A204.1 (cell line): ENCODE measurements around the gene CFAP46.
"Not testable (repeated sequence)": the region's sequence is repeated elsewhere in the genome, so short reads cannot be mapped to it uniquely, and the experiment has no call there.

Experiments
- FAIRE-seq: peaks from 2 replicates; lab custom pipeline; 2012; peaks lifted over from hg19 to GRCh38; lab: Jason Lieb, UNC

CFAP46 gene

DNA sequence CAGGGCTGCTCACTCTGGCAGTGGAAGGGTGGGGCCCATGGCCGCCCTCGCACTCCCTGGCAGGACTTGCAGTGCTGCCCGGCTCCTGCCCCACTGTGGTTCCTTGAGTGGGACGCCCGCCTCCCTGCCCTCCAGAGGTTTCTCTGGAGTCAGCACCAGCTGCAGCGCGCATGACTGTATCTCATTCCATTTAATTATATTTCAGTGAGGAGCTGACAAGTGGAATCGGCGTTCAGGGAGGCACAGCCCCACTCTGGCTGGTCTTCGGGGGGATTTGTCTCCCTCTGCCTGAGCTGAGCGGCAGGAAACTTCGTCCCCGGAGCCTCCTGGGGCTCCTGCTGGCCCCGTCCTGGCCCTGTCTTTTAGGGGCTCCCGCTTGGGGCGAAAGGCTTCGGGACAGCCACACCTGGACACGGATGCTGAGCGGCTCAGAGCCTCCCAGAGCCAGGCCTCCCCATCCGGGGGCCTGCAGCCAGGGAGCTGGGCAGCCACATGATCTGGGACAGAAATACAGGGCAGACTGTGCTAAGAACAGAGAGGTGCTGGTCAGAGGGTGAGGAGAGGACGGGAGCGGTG, 81.2 kb downstream of the CFAP46 start:
- no peak for FAIRE-seq

DNA sequence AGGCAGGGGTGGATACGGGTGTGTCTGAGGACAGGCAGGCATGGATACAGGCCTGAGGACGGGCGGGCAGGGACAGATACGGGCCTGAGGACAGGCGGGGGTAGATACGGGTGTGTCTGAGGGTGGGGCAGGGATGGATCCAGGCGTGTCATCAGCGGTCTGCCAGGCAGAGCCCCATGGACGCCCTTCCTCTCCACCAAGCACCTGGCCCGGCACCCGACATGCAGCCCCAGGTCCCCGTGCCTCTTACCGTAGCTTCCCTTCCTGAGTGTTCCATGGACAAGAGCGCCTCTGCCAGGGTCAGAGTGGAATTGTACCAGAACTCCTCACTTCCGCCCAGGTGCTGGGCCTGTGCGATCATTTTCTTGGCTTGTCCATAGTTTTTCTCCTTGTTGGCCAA, 81.8 kb downstream of the CFAP46 start:
- no peak for FAIRE-seq

DNA sequence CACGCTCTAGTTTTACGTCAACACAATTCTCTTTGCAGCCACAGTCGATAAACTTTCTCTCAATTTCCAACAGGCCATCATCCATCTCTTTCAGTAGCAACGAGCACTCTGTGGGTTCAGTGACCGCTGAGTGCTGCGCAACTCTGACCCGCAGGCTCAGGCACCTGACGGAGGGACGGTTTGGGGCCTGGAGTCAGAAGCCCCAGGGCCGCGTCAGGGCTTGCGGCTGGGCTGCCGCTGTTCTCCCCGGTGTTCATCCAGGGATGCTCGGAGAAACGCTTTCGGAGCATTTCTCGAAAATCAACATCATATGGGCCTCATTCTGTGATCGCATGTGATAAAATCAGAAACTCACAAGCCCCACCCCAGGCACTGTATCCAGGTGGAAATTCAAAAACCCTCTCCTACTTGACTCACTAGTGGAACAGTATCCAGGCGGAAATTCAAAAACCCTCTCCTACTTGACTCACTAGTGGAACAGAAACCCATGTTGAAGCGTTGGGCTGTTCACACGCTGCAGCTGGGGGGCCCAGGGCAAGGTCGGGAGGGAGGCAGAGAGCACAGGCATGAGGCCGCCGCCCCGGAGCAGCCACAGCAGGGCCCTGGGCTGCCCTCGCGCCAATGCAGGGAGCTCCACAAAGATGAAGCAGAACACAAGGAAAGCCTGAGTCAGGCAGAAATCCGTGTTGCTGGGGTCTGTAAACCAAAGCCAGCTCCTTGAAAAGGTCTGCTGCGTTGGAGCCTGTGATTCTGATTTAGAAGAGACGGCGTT, 83.1 kb downstream of the CFAP46 start:
- no peak for FAIRE-seq

DNA sequence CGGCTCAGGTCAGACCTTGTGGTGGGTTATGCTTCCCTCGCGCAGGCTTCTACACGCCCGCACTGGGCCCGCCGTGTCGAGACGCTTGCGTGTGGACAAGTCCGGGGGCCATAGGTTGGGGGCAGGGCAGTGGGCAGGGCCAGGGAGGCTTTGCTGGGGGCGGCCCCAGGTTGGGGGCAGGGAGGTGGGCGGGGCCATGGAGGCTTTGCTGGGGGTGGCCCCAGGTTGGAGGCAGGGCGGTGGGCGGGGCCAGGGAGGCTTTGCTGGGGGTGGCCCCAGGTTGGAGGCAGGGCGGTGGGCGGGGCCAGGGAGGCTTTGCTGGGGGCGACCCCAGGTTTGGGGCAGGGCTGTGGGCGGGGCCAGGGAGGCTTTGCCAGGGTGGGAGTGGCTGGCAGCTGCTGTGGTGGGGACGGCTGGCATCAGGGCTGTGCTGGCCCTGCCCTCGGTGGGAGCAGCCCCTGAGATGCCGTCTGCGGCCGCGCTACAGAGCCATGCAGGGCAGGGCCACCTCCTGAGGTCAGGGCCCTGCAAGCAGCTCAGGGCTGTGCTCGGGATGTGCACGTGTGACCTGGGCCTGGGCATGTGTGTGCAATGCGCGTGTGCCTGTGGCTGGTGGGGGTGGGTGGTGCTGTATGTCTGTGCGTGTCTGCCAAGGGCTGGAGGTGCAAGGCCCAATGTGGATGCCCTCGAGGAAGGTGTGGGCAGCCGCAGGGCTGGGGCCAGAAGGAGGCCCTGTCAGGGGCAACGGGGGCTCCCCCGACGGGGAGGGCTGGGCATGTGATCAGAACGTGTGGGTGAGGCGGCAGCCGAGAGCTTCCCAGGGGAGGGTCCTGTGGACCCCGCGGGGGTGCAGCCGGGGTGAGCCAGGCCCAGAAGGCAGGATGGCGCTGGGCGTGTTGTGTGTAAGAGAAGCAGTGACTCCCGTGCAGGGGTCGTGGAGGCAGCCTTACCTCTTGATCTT, 84.0 kb downstream of the CFAP46 start:
- no peak for FAIRE-seq

DNA sequence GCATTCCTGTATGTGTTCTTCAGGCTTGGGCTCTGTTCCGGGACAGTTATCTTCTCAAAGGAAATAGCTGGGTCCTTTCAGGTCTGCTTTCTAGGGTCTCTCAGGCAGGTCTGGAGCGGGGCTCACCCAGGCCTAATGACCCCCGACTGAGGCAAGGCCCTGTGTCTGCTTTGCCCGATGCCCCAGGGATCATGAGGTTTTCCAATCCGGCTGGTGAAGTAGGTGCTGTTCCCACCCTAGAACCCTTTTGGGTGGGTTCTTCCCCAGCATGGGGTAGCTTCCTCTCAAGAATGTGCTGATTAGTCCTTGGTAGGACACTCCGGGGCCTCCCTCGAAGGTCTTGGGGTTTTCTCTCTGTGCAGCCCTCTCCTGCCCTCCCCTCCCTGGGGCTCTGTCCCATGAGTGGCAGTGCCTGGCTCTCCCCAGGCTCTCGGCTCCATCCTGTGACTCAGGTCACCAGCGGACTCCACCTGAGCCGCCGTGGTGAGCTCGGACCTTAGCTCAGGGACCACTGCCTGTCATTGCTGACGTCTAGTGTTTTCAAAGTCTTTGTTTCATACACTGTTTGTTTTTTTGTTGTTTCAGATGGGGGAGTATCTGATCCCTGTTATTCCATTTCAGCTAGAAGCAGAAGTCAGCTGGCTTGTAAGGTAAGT, 85.4 kb downstream of the CFAP46 start:
- FAIRE-seq, result no peak

DNA sequence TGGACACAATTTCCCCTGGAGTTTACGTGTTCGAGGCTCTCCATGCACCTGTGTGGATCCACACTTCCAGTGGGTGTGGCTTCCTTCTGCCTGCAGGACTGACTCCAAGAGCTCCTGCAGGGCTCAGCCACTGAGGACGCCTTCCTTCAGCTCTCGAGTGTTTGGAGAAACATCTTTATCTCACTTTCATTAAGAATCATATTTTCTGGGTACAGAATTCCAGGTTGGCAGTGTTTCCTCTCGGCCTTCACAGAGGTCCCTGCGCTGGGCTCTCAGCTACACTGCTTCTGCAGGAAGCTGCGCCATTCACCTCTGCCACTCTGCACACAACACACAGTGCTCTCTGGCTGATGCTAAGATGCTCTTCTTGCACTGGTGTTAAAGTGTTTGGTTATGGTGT, 86.5 kb downstream of the CFAP46 start:
- FAIRE-seq, result no peak

DNA sequence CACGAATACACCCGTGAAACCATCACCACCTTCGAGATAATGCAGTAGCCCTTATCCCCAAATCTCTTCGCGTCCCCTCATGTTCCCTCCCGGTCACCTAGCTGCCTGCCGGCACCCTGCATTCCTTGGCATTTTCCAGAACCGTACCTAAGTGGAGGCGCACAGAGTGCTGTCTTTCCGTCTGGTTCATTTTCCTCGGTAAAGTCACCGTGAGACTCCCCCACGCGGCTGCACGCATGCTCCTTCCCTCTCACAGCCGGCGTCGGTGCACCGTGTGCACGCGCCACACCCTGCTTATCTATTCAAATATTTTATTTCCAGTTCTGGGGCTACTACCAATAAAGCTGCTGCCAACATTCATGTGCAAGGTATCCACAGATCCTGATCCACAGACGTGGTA, 90.9 kb downstream of the CFAP46 start:
- no peak for FAIRE-seq

DNA sequence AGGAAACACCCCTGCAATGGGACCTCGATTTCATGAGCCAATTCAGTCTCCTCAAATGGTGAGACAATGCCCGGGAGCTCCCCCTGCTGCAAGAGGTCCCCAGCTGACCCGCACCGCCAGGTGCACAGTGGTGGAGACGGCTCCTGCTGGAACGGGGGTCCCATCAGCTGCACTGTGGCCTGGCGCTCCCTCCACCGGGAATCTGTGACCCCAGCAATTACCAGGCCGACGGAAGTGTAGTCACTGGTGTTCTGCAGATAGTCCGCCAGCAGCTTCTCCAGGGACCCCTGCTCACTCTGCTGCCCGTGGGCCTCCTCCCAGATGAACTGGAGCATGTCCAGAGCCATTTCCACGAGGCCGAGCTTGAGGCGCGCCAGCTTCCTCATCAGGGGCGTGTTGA, 91.5 kb downstream of the CFAP46 start:
- no peak for FAIRE-seq

DNA sequence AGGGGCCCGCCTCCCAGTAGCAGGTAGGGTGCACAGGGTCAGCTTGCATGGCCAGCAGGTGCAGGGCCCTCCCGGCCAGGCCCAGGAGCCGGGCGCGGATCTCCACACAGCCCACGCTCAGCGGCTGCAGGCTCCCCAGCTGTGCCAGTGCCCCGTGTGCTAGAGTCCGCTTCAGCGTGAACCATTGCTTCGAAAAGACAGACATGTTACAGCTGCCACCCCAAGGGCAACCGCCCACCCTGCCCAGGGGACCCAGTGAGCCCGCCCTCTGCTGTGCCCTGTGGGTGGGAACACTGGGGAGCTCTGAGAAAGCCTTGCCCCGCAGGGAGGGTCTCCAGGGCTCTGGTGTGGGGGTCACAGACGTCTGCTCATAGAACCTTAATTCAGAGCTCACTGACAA, 92.1 kb downstream of the CFAP46 start:
- no peak for FAIRE-seq

DNA sequence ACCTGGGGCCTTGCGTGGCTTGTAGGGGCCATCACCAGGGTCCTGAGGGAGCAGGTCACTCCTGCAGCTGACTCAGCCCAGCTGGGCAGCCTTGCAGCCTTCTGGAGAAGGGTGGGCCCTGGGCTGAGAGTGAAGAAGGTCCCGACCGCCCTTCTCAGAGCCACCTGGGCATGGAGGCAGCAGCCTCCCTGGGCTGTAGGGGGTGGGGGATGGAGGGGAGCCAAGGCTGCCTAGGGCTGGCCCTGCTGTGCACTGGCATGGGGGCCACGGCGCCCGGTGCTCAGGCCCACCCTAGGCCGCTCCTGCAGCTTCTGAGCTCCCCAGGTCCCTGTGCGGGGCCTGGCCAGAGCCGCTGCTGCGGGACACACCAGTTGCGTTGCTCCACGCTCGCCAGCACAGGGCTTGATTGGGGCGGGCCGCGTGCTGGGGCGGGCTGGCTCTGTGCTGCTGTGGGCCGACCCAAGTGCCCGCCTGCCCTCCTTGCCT, 92.8 kb downstream of the CFAP46 start:
- FAIRE-seq, result no peak

DNA sequence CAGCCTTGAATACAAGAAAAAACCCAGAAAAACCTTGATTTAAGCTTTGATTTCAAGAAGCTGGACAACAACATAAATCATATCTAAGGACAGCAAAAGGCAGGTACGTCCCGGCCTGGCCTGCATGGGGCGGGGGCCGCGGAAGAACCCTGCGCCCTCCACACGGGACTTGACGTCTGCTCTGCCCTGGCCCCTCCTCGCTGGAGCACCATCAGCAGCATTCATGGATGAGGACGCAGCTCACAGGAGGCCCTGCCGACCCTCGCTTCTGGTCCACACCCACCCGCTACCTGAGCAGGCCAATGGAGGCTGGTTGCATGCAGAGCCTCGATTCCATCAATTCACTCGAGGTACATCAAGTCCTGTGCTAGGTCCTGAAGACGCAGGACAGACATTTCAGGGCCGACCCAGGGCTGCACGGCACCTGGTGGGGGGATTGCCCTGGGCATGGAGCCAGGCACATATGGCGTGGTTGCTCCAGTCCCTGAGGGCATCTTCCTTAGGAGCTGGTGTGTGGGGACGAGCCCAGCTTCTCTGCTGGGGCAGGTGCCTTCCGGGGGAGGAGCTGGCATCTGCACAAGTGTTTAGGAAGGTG, 93.3 kb downstream of the CFAP46 start:
- FAIRE-seq, result no peak

DNA sequence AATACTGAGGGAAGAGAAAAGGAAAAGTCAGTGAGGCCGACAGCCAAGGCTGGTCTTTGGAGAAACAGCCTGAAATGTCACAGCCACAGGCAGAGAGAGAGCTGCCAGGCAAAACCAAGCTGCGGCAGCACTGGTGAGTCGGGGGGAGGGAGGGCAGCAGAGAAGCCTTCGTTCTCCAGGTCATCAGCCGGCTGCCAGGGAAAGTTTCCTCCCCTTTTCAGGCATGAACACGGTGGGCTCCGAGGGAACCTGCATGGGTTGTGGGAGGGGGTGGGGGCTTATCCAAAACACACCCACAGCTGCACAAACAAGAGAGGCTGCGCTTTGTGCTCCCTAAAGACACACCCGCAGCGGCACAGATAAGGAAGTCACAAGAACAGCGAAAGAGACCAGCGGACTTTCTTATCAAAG, 94.1 kb downstream of the CFAP46 start:
- no peak for FAIRE-seq

DNA sequence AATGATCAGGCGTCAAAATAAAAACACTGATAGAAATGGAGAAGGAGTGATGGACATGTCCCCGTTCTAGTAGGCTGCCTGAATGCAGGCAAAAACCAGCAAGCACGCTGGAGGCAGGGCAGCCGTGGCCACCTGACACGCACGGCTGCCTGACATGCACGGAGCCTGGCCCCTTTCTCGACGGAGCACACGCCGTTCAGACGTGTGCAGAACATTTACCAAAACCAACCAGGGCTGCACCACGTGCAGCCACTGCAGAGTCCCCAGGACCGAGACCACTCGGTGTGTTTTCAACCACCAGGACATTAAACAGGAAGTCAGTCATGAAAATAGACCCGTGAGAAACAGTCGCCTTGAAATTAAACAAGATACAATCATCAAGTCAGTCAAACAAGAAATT, 94.5 kb downstream of the CFAP46 start:
- no peak for FAIRE-seq

DNA sequence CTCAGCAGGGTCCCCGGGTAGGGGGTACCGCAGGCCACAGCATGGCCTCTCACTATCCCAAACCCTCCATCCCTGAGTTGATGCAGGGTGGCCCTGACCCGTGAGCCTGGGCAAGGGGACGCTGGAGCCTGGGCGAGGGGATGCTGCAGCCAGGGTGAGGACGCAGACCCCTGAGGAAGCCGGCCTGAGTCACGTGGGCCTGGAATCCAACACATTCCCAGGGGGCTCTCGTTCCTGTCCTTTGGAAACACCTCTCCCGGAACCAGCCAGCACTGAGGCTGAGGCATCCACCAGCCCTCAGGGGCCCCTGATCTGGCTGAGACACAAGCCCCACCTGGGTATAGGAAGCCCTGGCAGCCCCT, 95.0 kb downstream of the CFAP46 start:
- no peak for FAIRE-seq

DNA sequence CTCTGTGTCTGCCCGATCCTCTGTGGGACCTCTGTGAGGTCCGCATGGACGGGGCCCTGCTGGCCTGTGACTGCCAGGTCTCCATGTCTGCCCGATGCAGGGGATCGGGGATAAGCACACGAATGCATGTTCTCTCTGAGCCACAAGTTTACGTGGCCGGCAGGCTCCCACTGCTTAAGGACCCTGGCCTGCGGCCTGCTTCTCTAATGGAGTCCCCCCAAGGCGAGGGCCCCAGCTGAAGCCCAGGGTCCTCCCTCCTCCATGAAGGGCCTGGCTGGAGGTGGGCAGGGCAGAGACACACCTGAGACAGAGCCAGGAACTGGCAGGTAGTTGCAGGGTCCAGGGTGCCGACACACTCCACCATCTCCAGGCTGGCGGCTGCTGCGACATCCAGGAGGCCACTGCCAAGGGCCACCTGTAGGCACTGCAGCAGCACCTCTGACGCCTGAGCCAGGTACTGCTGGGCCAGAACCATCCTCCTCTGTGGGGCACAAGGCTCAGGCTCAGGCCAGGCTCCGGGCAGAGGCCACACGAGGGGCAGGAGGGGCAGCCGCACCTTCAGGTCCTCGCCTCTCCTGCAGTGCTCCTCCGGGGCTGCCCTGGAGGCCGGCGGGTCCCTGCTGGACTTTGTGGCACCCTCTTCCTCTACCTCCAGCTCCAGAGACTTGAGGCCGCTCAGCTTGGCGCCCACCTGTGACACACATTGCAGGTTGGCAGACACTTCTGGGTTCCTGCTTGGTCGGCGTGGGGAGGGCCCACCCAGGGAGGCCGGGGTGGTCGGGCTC, 95.5 kb downstream of the CFAP46 start:
- FAIRE-seq, result no peak

DNA sequence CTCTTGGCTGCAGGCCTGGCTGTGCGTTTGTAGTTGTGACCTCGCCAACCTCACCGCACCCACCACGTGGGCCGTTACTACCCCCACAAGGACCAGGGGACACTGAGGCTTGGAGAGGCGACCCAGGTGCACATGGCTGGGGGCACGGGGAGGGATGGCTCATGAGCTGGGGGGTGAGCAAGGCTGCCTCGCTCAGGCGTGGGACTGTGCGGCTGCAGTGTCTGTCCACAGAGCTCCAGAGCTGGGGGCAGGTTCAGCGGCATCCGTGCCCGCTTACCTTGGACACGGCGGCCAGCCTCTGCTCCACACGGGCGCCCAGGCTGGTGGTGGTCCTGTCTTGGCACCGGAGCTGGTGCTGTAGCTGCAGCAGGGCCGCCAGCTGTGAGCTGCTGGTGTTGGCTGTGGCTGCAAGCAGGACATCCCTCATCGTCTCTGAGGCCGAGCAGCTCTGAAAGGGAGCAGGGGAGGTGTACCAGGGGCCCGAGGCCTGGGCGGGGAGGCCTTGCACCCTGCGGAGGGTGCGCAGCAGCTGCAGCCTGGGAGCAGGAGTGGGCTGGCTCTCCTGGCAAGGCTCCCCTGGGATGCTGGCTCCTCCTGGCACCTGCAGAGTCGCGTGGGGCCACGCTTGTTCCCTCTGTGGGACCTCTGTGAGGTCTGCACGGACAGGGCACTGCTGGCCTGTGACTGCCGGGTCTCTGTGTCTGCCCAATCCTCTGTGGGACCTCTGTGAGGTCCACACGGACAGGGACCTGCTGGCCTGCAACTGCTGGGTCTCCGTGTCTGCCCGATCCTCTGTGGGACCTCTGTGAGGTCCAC, 96.4 kb downstream of the CFAP46 start:
- FAIRE-seq, result no peak

DNA sequence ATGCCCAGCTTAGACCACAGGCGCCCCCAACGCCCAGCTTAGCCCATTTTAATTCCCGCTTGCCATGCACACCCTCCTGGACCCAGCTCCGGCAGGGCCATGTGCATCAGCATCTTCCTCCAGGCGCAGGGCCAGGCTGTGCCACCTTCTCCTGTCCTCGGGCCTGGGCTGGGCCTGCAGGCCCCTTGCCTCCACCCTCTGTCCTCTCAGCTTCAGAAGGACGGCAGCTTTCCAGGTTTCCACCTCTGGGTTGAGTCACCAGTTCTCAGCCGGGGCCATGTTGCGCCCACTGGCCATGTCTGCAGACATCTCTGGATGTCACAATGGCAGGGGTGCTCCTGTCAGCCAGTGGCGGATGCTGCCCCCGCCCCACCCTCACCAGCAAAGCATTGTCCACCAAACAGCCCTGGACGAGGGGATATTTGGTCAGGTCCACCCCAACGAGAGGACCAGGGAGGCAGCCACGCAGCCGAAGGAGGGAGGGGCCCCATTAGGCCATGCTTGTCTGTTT, 97.3 kb downstream of the CFAP46 start:
- no peak for FAIRE-seq

DNA sequence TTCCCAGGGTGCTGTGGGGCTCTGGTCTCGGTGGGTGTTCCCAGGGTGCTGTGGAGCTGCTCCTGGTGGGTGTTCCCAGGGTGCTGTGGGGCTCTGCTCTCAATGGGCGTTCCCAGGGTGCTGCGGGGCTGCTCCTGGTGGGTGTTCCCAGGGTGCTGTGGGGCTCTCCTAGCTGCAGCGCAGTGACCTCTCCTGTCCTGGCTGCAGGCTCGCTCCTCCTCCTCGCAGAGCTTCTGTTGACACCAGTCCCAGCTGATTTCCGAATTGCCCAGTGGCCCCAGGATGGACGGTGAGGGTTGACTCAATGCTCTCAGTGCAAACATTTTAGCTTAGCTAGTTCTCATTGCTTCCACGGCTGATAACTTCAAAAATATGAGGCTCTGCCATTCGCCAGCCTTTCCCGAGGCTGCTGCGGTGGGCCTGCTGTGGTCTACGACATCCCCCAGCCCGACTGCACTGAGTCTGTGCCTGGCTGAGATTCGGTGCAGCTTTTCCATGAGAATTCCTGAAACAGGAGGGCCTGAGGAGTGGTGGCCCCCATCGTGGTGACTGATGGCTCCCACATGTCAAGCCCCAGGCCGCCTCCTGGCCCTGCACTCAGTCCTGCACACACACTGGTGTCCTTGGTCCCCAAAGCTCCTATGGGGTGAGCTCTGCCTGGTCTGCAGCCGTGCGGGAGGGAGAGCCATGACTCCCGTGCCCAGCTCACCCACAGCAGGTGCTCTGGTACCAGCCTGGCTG, 98.1 kb downstream of the CFAP46 start:
- no peak for FAIRE-seq

DNA sequence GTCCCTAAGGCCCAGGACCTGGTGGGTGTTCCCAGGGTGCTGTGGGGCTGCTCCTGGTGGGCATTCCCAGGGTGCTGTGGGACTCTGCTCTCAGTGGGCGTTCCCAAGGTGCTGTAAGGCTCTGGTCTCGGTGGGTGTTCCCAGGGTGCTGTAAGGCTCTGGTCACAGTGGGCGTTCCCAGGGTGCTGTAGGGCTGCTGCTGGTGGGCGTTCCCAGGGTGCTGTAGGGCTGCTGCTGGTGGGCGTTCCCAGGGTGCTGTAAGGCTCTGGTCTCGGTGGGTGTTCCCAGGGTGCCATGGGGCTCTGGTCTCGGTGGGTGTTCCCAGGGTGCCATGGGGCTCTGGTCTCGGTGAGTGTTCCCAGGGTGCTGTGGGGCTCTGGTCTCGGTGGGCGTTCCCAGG, 99.1 kb downstream of the CFAP46 start:
- not testable (repeated sequence) for FAIRE-seq
